Medulla oblongata (tissue), 1 donor: ENCODE results near the gene ALS2.
"Not testable (repeated sequence)": the region's sequence is repeated elsewhere in the genome, so short reads cannot be mapped to it uniquely, and the experiment has no call there.

Source experiments
- DNase-seq: peaks from one replicate; pipeline ENCODE4 v3.0.0-alpha.2; 2015; ENCODE audit errors: extremely low spot score

Gene ALS2

GRCh38 chr2:201674794-201675193 is 105.9 kb downstream of the ALS2 start:
- no peak for DNase-seq

GRCh38 chr2:201674298-201674697 is 106.4 kb downstream of the ALS2 start:
- no peak for DNase-seq

- no peak for DNase-seq
These were observed 107.2 kb downstream of the ALS2 start for GRCh38 chr2:201673546-201673945.

GRCh38 chr2:201671205-201671604 is 109.5 kb downstream of the ALS2 start:
- not testable (repeated sequence) for DNase-seq

GRCh38 chr2:201669865-201670264 is 110.9 kb downstream of the ALS2 start:
- no peak for DNase-seq

- no peak for DNase-seq
These were observed 112.3 kb downstream of the ALS2 start for GRCh38 chr2:201668402-201668910.

GRCh38 chr2:201664334-201664733 is 116.4 kb downstream of the ALS2 start:
- DNase-seq: no peak

GRCh38 chr2:201661366-201661765 is 119.4 kb downstream of the ALS2 start:
- no peak for DNase-seq

GRCh38 chr2:201660293-201660895 is 120.3 kb downstream of the ALS2 start:
- DNase-seq: no peak

- no peak for DNase-seq
These were observed 124.0 kb downstream of the ALS2 start for GRCh38 chr2:201656740-201657139.

GRCh38 chr2:201656102-201656501 is 124.6 kb downstream of the ALS2 start:
- DNase-seq: no peak

GRCh38 chr2:201654616-201655384 is 125.9 kb downstream of the ALS2 start:
- DNase-seq: no peak

- DNase-seq: no peak
These were observed 127.5 kb downstream of the ALS2 start for GRCh38 chr2:201653221-201653620.
